NT2/D1 (cell line): ENCODE results near the gene ZNF446.

Experiments used
- DNase-seq: peaks from one replicate; pipeline ENCODE4 v3.0.0-alpha.2; 2011; ENCODE audit warnings: low read depth, low spot score
- H3K27me3 ChIP-seq: 2 replicates; pipeline ENCODE4 v1.6.0; 2011; ENCODE audit warnings: mild to moderate bottlenecking; ENCODE audit not compliant: insufficient read length, insufficient read depth
- H3K36me3 ChIP-seq: 2 replicates; pipeline ENCODE4 v1.6.1; 2011; ENCODE audit warnings: mild to moderate bottlenecking, low read length, mixed read lengths; ENCODE audit not compliant: insufficient read depth, insufficient read length
- H3K4me1 ChIP-seq: 2 replicates; pipeline ENCODE4 v1.5.1; 2011; ENCODE audit not compliant: insufficient read depth, insufficient read length
- H3K4me3 ChIP-seq: 2 replicates; pipeline ENCODE4 v1.5.1; 2011; ENCODE audit warnings: low read depth; ENCODE audit not compliant: insufficient read length
- H3K9ac ChIP-seq: 2 replicates; pipeline ENCODE4 v1.6.0; 2011; ENCODE audit warnings: low read depth; ENCODE audit not compliant: insufficient read length
- H3K9me3 ChIP-seq: 2 replicates; pipeline ENCODE4 v1.5.1; 2011; ENCODE audit warnings: mild to moderate bottlenecking, low read length; ENCODE audit not compliant: insufficient read depth
- SUZ12 ChIP-seq: IDR thresholded peaks from 2 replicates; pipeline ENCODE4 v1.6.1; 2011; ENCODE audit not compliant: insufficient read length, insufficient read depth; ENCODE audit errors: extremely low read depth
- YY1 ChIP-seq: IDR thresholded peaks from 2 replicates; pipeline ENCODE4 v1.6.1; 2011; ENCODE audit not compliant: insufficient read length, insufficient read depth
- ZNF274 ChIP-seq: IDR thresholded peaks from 2 replicates; pipeline ENCODE4 v1.6.1; 2011; ENCODE audit warnings: mild to moderate bottlenecking, low read depth, low read length

Gene ZNF446

GRCh38 chr19:58511353-58512208 is 35.4 kb downstream of the ZNF446 start, which contains the start of gene SLC27A5:
TSS of gene SLC27A5 (minus strand) at chr19:58511992. CDS start at chr19:58511955, 37 bp downstream.
- DNase-seq: no peak
- Histone ChIP-seq H3K27me3 (no peaks in the 10 kb centered on the region), H3K4me1 (peaks cover 4% of the 10 kb centered on the region), H3K36me3 (peaks cover 6% of the 10 kb centered on the region), H3K4me3 (no peak within 1 kb of the TSS), H3K9ac (peak within 1 kb of the TSS; percentile 13), H3K9me3 (peaks cover 9% of the 10 kb centered on the region; the same call in 1 of the 2 replicates)
- TF ChIP-seq ZNF274 (no peak), YY1 (no peak), SUZ12 (no peak)

- Histone ChIP-seq H3K27me3 (no peaks in the 10 kb centered on the region), H3K9ac (peak overlapping the region; percentile 56), H3K36me3 (peaks cover 17% of the 10 kb centered on the region), H3K4me1 (peaks cover 15% of the 10 kb centered on the region), H3K4me3 (no peak overlapping the region), H3K9me3 (no peaks in the 10 kb centered on the region)
- no peak for DNase-seq
- TF ChIP-seq ZNF274: no peak
- no peak for TF ChIP-seq SUZ12
- no peak for TF ChIP-seq YY1
These were observed 37.1 kb downstream of the ZNF446 start for GRCh38 chr19:58513213-58513693.

GRCh38 chr19:58513694-58514563 is 37.8 kb downstream of the ZNF446 start:
- H3K9ac ChIP-seq: peak overlapping the region; percentile 95
- peak; percentile 87 for DNase-seq
- H3K36me3 ChIP-seq: peaks cover 17% of the 10 kb centered on the region
- H3K4me3 ChIP-seq: peak overlapping the region; percentile 65
- peaks cover 15% of the 10 kb centered on the region for H3K4me1 ChIP-seq
- TF ChIP-seq SUZ12 (no peak), YY1 (no peak), ZNF274 (no peak)
- no peaks in the 10 kb centered on the region for H3K27me3 ChIP-seq
- H3K9me3 ChIP-seq: no peaks in the 10 kb centered on the region

- peaks cover 15% of the 10 kb centered on the region for H3K4me1 ChIP-seq
- H3K9me3 ChIP-seq: no peaks in the 10 kb centered on the region
- DNase-seq: no peak
- peaks cover 17% of the 10 kb centered on the region for H3K36me3 ChIP-seq
- H3K4me3 ChIP-seq: peak overlapping the region; percentile 65
- peak overlapping the region; percentile 95 for H3K9ac ChIP-seq
- TF ChIP-seq SUZ12 (no peak), YY1 (no peak), ZNF274 (no peak)
- no peaks in the 10 kb centered on the region for H3K27me3 ChIP-seq
These were observed 38.4 kb downstream of the ZNF446 start for GRCh38 chr19:58514564-58515022.

GRCh38 chr19:58515259-58515658 is 39.1 kb downstream of the ZNF446 start:
- Histone ChIP-seq H3K36me3 (peaks cover 17% of the 10 kb centered on the region), H3K9ac (peak overlapping the region; percentile 64), H3K9me3 (no peaks in the 10 kb centered on the region), H3K27me3 (no peaks in the 10 kb centered on the region), H3K4me1 (peaks cover 15% of the 10 kb centered on the region), H3K4me3 (no peak overlapping the region)
- TF ChIP-seq SUZ12 (no peak), ZNF274 (no peak), YY1 (no peak)
- DNase-seq: no peak

- DNase-seq: no peak
- TF ChIP-seq YY1 (no peak), ZNF274 (no peak), SUZ12 (no peak)
- Histone ChIP-seq H3K9ac (peak overlapping the region; percentile 54), H3K4me3 (no peak overlapping the region), H3K4me1 (peaks cover 15% of the 10 kb centered on the region), H3K9me3 (no peaks in the 10 kb centered on the region), H3K27me3 (no peaks in the 10 kb centered on the region), H3K36me3 (peaks cover 17% of the 10 kb centered on the region)
These were observed 40.2 kb downstream of the ZNF446 start for GRCh38 chr19:58516246-58516836.
